GM18498 (cell line): ENCODE measurements around the gene IL11.

Experiments
- ATAC-seq: cut with Tn5 transposase; IDR thresholded peaks from one replicate; pipeline ENCODE4 v1.9.1; 2021; ENCODE audit warnings: mild to moderate bottlenecking, moderate library complexity; ENCODE audit not compliant: unreplicated experiment

The IL11 gene

GRCh38 chr19:55373993-55374757, 3.9 kb upstream of the IL11 start:
- ATAC-seq: no peak

DNA sequence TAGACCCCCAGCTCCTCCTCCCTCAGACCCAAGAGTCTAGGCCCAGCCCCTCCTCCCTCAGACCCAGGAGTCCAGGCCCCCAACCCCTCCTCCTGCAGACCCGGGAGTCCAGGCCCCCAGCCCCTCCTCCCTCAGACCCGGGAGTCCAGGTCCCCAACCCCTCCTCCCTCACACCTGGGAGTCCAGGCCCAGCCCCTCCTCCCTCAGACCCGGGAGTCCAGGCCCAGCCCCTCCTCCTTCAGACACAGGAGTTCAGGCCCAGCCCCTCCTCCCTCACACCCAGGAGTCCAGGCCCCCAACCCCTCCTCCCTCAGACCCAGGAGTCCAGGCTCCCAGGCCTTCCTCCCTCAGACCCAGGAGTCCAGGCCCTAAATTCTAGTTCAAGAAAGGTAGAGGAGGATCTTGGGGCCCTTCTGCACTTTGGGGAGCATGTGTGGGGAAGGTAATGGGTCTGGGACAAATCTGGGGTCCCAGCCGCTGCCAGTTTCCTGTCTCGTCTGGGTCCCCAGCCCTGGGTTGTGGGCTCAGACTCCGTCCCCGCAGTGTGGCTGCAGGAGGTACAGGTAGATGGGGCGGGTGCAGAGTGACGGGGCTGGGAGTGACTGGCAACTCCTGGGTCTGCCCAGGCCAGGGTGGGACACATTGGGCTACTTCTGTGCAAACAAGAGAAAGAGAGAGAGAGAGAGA, 3.2 kb upstream of the IL11 start:
- no peak for ATAC-seq

- ATAC-seq: no peak
These were observed 2.2 kb upstream of the IL11 start for GRCh38 chr19:55372316-55373081.

DNA sequence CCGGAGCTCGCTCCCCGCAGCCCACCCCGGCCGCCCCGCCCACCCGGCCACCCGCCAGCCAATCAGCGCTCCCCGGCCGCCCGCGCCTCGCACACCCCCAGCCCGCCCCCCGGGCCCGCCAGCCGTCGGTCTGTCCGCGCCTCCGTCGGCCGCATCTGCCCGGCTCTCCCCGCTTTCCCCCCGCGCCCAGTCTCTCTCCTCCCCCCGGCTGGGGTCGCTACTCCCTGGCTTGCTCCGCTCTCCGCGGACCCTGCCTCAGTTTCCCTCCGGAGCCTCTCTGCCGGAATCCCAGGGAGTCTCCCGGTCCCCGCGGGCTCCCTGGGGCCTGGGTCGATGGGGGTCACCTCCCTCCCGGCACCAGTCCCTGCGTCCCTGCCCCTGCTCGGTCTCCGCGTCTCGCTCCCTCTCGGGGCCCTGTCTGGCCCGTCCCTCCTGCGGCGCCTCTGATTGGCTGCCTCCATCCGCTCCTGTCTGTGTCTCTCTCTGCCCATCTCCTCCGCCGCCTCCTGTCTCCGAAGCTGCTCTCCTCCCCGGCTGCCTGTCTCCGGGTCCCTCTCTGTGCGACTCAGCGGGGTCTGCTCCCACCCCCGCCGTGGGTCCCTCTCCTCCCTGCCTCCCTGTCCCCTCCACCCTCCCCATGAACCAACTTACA, 484 bp downstream of the IL11 start:
- no peak for ATAC-seq

GRCh38 chr19:55368701-55369563, 1.3 kb downstream of the IL11 start:
- no peak for ATAC-seq

DNA sequence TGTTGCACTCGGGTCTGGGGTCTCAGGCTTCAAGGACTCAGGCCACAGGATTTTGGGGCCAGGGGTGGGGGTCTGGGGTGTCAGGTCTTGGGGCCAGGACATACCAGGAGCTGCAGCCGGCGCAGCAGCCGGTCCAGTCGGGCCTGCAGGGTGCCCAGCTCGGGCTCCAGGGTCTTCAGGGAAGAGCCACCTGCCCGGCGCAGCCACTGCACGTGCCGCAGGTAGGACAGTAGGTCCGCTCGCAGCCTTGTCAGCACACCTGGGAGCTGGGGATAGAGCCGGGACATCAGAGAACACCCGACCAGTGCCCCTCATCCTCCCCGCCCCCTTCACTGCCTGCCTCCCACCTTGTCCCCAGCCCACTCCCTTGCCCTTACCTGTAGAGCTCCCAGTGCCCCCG, 2.2 kb downstream of the IL11 start:
- no peak for ATAC-seq

DNA sequence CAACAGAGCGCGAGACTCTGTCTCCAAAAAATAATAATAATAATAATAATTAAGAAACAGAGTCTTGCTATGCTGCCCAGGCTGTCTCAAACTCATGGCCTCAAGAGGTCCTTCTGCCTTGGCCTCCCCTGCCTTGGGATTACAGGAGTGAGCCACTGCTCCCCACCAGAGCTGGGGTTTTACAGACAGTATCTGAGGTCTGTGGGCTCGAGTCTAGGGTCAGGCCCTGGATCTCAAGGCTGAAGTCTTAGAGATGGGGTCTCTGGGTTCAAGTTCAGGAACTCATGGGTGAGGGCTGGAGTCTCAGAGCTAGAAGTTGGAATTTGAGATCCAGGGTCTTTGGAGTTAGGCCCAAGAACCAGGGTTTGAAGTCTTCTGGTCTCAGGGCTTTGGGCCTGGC, 3.5 kb downstream of the IL11 start:
- ATAC-seq: no peak

DNA sequence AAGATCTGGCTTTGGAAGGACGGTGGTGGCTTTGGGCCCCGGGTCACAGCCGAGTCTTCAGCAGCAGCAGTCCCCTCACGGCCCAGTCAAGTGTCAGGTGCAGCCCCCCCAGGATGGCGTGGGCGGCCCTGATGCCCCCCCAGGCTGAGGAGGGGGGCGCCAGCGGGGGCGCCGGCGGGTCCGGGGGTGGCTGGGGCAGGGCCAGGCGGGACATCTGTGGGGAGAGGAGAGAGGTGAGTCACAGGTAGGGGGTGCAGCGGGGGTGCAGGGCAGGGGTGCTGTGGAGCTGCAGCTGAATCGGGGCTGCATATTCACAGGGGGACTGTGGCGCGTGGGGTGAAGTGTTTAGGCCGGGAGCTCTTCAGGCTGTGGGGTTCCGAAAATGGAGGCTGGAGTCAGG, 4.3 kb downstream of the IL11 start:
- ATAC-seq: no peak

- ATAC-seq: no peak
These were observed 5.0 kb downstream of the IL11 start for GRCh38 chr19:55365245-55365644.

DNA sequence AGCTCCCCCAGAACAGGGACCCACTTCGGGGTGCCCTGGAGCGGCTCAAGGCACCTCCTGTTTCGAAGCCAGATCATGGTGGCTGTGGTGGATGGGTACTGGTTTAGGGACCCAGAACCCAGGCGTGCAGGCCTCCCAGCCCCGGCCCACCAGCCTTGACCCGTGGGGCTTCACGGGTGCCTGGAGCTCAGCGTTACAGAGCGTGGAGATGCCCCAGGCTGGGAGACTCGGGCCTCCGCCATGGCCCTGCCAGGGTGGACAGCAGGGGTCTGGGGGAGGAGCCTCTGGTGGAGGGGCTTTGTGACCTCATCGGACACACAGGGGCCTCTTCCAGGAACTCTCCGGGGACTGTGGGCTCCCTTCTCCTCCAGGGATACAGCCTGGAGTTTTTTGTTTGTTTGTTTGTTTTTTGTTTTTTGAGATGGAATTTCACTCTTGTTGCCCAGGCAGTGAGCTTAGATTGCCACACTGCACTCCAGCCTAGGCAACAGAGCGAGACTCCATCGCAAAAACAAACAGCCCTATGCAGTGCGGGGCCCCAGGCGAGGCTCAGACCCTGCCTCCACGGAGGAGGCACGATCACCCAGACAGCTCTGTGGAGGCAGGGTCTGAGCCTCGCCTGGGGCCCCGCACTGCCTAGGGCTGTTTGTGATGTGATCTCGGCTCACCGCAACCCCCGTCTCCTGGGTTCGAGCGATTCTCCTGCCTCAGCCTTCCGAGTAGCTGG, 7.1 kb downstream of the IL11 start, which contains the start of gene GARIN5B:
Gene GARIN5B, minus strand, starts transcription at position 271 of the 727 bp plus-strand sequence. Its CDS starts 194 bp downstream, at position 77.
- ATAC-seq: no peak

GRCh38 chr19:55362174-55362989, 7.9 kb downstream of the IL11 start:
- no peak for ATAC-seq

GRCh38 chr19:55360902-55361301, 9.4 kb downstream of the IL11 start:
- ATAC-seq: no peak

DNA sequence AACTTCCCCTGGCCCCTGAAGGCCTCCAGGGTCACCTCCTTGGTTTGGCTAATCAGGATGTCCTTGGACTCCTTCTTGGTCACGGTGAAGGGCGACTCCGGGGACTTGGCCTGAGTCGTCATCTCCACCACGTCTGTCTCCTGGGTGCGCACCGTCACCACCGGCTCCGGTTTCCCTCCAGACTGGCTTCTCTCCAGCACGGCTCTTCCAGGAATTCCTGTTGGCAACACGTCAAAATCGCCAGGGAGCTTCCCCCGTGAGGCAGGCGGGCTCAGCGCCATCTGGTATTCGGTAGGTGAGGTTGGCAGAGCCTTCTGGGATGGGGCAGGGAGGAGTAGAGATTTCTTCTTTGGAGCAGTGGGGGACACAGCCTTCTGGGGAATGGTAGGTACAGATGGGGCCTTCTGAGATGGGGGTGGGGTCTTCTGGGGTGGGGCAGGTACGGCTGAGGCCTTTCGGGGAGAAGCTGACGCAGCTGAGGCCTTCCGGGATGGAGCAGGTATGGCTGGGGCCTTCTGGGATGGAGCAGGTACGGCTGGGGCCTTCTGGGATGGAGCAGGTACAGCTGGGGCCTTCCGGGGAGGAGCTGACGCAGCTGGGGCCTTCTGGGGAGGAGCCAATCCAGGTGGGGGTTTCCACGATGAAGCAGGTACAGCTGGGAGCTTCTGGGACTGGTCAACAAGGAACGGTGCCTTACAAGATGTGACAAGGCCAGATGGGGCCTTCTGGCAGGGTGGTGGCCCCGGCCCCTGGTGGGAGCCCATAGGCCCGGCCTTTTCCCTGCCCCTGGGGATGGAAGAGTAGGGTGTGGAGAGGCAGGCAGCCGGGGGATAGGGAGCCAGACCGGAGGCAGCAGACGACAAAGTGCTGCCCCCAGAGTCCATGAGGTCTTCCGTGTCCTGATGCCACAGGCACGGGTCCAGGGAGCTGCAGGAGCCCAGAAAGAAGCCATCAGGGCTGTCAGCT, 11.0 kb downstream of the IL11 start:
- no peak for ATAC-seq

GRCh38 chr19:55358493-55358892, 11.8 kb downstream of the IL11 start:
- ATAC-seq: no peak

DNA sequence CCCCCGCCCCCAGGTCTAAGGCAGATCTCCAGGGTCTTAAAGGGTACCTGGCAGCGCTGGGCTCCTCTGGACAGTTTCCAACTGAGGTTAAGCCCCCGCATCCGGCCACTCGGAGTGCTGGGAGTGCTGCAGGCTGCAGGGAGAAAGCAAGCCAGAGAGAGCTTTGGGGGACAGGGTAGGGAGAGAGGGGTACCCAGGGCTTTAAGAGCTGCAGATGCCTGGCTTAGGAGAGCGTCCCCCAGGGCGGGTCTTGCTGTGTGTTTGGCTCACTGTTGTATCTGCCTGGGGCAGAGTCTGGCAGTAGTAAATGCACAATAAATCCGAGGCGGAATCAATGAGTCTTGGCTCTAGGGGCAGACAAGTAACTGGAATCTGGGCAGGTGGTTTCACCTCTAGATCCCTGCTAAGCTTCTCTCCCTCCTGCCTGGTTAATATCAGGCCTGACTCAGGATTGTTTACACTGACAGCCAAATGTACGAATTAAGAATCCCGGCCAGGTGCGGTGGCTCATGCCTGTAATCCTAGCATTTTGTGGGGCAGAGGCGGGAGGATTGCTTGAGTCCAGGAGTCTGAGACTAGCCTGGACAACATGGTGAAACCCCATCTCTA, 14.9 kb downstream of the IL11 start:
- no peak for ATAC-seq

- no peak for ATAC-seq
These were observed 15.5 kb downstream of the IL11 start, which contains the start of gene COX6B2 for GRCh38 chr19:55354698-55355212. TSS of gene COX6B2 (minus strand) at chr19:55354719. CDS start at chr19:55354521, 198 bp downstream.
